GM12875 (cell line): ENCODE results near the gene PPM1G.
A peak's percentile ranks its signal among the peaks of the same experiment; 100 is the strongest.
"Not testable (repeated sequence)": the region's sequence is repeated elsewhere in the genome, so short reads cannot be mapped to it uniquely, and the experiment has no call there.

Experiments used
- H3K4me3 ChIP-seq: one replicate; pipeline ENCODE4 v1.5.1; 2011; ENCODE audit warnings: low read depth, low read length, control low read depth
- CTCF ChIP-seq: IDR thresholded peaks from 2 replicates; pipeline ENCODE4 v1.5.1; 2011; ENCODE audit warnings: low read depth, mild to moderate bottlenecking, control low read depth, inconsistent platforms, low read length, moderate library complexity, borderline replicate concordance; ENCODE audit not compliant: insufficient read depth

Gene PPM1G

DNA sequence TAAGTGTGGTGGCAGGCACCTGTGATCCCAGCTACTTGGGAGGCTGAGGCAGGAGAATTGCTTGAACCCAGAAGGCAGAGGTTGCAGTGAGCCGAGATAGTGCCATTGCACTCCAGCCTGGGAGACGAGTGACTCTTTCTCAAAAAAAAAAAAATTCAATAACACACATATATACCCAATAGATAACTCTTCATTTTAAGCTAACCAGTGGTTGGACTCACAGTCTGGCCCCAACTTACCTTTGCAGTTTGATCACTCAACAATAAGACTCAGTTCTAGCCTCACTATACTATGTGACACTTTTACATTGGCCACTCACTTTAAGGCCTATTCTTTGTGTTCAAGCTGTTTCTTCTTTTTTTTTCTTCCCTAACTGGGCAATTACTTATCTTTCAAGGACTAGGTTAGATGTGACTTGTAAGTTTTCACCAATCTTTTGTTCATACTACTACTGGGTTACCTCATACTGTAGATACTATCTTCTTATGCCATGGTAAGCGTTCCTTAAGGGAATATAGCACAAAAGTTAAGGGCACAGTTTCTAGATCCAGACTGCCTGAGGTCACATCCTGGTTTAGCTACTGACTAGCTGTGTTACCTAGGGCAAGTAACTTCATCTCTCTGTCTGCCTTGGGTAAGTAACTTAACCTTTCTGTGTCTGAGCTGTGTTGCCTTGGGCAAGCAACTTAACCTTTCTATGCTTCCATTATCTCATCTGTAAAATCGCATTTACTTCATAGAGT is 46.5 kb downstream of the PPM1G start:
- no peak for TF ChIP-seq CTCF
- no peak overlapping the region for H3K4me3 ChIP-seq

DNA sequence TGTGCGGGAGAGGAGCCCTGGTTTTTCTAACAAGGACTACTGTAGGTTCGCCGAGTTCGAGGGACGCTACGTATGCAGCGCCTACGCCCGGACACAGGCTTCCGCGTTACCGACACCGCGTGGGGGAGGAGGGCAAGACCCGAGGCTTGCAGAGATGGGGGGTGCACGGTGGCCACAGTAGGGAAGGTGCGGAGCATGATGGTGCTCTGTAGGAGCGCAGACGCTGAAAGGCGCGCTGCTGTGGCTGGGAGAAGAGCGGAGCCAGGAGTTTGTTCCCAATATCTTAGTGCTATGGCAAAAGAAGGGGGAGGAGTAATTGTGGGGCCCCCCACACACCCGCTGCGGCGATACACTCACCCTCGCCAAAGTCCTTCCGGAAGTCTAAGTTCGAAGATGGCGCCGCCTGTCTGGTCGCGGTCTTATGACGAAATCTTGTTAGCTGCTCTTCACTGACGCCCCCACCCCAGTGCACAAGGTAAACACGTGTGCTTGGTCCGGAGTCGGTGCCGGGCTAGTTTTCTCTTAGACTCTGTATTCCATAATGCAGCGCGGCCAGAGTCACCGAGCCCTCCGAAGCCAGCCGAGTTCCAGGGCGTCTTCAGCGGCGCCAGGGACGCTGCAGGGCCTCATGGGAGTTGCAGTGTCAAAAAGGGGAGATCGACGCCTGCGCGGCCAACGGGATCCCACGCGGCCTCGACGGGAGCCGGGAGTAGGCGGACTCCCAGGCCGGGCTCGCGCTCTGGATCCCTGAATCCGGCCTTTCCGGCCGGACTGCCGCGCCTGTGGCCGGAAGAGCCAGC is 52.8 kb downstream of the PPM1G start, which contains the start of gene GTF3C2:
Gene GTF3C2, minus strand, starts transcription at position 383 of the 800 bp plus-strand sequence. CDS start 13,210 bp downstream, outside the sequence.
- no peak for TF ChIP-seq CTCF
- H3K4me3 ChIP-seq, result peak within 1 kb of the TSS; percentile 67

DNA sequence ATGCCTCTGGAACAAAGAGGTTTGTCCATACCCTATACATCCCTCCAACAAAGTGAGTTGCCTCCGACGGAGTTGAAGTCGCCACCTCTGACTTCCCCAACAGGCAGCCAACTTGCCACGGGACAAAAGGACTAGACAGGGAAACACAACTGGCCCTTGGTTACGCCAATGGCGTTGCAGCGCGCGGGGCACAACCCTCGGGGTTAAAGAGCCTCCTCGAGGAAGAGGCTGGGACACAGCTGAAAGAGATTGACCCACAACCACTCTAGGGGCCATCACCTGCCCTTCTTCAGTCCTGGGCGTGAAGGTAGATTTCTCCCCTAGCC is 53.4 kb downstream of the PPM1G start:
- peak overlapping the region; percentile 67 for H3K4me3 ChIP-seq
- TF ChIP-seq CTCF, result no peak

DNA sequence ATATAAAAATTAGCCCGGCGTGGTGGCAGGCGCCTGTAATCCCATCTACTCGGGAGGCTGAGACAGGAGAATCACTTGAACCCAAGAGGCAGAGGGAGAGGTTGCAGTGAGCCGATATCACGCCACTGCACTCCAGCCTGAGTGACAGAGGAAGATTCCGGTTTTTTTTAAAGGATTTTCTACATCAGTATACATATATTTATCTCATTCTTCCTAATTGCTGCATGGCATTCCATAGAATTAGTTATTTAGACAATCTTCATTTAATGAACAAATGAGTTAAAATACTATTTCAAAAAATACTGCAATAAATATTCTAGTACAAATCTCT is 54.8 kb downstream of the PPM1G start:
- TF ChIP-seq CTCF, result no peak
- no peak overlapping the region for H3K4me3 ChIP-seq

DNA sequence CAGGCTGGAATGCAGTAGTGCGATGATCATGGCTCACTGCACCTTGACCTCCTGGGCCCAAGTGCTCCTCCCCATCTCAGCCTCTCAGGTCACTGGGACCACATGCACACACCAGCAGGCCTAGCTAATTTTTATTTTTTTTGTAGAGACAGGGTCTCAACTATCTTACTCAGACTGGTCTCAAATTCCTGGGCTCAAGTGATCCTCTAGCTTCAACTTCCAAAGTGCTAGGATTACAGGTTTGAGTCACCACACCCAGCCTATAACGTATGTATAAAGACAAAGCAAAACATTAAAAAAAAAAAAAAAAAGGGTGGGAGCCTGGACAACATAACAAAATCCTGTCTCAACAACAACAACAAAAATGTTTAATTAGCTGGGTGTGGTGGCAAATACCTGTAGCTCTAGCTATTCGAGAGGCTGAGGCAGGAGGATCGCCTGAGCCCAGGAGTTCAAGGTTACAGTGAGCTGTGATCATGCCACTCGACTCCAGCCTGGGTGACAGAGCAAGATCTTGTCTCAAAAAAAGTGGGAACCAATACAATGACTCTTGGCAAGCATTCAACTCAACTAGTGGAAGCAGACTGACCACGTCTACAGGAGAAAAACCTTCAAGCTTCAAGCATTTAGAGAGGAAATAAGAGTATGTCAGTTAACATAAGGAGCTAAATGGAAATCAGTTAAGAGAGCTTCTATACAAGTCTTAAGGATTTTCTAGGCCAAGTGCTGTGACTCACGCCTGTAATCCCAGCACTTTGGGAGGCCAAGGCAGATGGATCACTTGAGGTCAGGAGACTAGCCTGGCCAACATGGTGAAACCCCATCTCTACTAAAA is 55.4 kb downstream of the PPM1G start:
- TF ChIP-seq CTCF, result no peak
- no peak overlapping the region for H3K4me3 ChIP-seq

DNA sequence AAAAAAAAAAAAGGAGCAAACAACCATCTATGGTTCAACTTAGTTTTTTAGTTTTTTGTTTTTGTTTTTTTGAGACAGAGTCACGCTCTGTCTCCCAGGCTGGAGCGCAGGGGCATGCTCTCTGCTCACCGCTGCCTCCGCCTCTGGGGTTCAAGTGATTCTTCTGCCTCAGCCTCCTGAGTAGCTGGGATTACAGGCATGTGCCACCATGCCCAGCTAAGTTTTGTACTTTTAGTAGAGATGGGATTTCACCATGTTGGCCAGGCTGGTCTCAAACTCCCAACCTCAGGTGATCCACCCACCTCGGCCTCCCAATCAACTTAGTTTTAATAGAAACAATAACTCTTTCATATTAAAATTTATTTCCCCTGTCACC is 56.0 kb downstream of the PPM1G start:
- not testable (repeated sequence) for H3K4me3 ChIP-seq

GRCh38 chr2:27351802-27352598 is 57.4 kb downstream of the PPM1G start:
- no peak for TF ChIP-seq CTCF
- no peak overlapping the region for H3K4me3 ChIP-seq
